IPS-15b (cell line): ENCODE results near the gene GSTCD.
"Not testable (repeated sequence)": the region's sequence is repeated elsewhere in the genome, so short reads cannot be mapped to it uniquely, and the experiment has no call there.

Experiments used
- H3K27me3 ChIP-seq: one replicate; pipeline ENCODE4 v1.6.1; 2013; ENCODE audit warnings: low read length; ENCODE audit not compliant: control insufficient read depth, insufficient read depth
- H3K36me3 ChIP-seq: one replicate; pipeline ENCODE4 v1.6.1; 2013; ENCODE audit warnings: low read length; ENCODE audit not compliant: control insufficient read depth, insufficient read depth
- H3K4me1 ChIP-seq: one replicate; pipeline ENCODE4 v1.6.1; 2013; ENCODE audit warnings: mild to moderate bottlenecking, low read length; ENCODE audit not compliant: control insufficient read depth, insufficient read depth
- H3K4me3 ChIP-seq: one replicate; pipeline ENCODE4 v1.5.1; 2013; ENCODE audit warnings: low read depth, low read length
- H3K9ac ChIP-seq: one replicate; pipeline ENCODE4 v1.6.1; 2013; ENCODE audit warnings: low read depth, mild to moderate bottlenecking, low read length
- H3K9me3 ChIP-seq: one replicate; pipeline ENCODE4 v1.6.1; 2013; ENCODE audit warnings: mild to moderate bottlenecking, low read length; ENCODE audit not compliant: control insufficient read depth, insufficient read depth

GSTCD gene

DNA sequence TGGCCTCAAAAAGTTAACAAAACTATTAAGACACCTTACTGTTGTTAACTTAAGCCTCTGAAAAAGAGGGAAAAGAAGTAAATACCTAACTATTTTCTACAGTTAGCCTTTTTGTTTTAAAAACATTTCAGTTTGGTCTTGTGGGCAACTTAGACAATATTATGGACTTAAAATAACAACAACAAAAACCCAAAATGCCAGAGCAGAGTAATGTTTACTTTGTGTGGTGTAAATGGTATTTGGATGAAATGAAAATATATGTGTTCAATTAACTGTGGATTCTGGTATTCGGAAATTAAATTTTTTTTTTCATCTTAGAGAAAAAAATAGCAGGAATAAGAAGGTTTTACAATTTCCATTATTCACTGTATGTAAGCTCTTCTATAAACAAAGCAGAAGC lies 107.1 kb downstream of the GSTCD start:
- H3K9ac ChIP-seq, result no peak overlapping the region

DNA sequence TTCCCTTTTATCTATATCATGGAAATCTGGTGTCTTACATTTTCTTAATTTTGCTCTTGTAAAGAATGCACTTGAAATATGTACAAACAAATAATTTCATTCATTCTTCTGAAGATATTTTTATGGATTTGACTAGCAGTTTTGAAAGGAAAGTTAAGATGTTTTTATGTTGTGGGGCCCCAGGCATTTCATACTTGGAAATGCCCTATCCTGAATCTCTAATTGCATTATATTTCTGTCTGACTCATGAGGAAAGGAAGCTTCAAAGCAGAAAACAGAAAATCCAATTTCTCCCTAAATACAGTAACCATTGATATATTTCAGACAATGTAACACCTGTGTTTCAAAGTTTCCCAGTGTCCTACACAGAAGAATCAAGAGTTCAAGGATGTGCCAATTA lies 113.5 kb downstream of the GSTCD start:
- Histone ChIP-seq H3K9me3 (no peaks in the 10 kb centered on the region), H3K4me3 (no peak overlapping the region), H3K27me3 (no peaks in the 10 kb centered on the region), H3K9ac (no peak overlapping the region), H3K4me1 (no peaks in the 10 kb centered on the region), H3K36me3 (no peaks in the 10 kb centered on the region)

More for the DNA sequence above, 107.1 kb downstream of the GSTCD start:
- no peaks in the 10 kb centered on the region for H3K36me3 ChIP-seq
- no peaks in the 10 kb centered on the region for H3K4me1 ChIP-seq
- H3K4me3 ChIP-seq, result no peak overlapping the region
- H3K9me3 ChIP-seq, result no peaks in the 10 kb centered on the region
- no peaks in the 10 kb centered on the region for H3K27me3 ChIP-seq

DNA sequence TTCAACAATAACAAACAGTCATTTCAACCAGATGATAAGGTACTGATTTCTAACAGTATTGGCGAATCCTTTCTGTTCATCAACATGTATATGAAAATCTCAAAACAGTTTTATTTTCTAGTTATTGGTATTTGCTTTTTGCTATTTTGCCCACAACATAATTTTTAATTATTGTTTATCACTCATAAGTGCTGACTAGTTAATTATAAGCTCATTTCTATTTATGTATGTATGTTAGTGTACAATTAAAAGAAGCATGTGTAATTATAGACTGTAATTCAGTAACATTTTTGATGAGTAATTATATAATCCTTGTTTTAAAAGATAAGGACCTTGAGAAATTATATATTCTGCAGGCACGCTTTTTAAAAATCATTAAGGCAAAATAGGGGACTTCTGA lies 119.5 kb downstream of the GSTCD start:
- no peaks in the 10 kb centered on the region for H3K27me3 ChIP-seq
- no peaks in the 10 kb centered on the region for H3K4me1 ChIP-seq
- no peak overlapping the region for H3K9ac ChIP-seq
- no peaks in the 10 kb centered on the region for H3K36me3 ChIP-seq
- H3K4me3 ChIP-seq, result no peak overlapping the region
- H3K9me3 ChIP-seq, result no peaks in the 10 kb centered on the region

DNA sequence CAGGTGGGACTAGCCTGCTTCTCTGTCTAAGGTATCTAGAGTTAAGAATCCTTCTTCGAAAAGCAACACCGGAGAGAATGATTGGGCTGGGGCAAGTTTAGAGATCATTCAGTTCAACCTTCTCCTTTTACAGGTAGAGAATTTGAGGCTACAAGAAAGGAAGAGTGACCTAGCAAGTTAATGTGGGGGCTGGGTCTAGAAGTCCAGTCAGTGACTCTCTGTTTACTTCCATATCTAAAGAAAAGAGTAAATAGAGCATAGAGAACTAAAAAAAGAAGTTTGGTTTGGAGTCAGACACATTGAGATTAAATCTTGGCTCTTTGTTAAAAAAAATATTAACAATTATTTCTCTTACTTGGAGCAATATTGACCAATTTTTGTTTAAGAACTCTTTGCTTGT lies 122.6 kb downstream of the GSTCD start:
- Histone ChIP-seq H3K9ac (no peak overlapping the region), H3K9me3 (no peaks in the 10 kb centered on the region)

DNA sequence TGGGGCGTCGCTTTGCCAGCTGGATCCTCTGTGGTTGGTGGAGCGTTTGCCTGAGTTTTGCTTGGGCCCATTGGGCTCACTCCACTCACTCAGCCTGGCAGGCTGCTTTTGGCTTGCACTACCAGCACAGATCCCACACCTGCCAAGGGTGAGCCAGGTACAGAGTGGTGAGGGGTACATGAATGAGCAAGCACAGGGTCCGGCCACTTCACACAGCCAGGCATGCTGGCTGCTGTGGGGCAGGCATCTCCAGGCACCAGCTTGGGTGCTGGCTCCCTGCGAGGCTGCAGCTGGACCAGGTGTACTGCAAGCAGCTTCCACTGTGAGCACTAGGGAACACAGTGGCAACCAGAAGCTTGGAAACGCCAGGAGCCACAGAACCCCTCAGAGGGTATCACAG lies 126.6 kb downstream of the GSTCD start:
- no peaks in the 10 kb centered on the region for H3K36me3 ChIP-seq
- H3K4me3 ChIP-seq, result no peak overlapping the region
- H3K27me3 ChIP-seq, result no peaks in the 10 kb centered on the region
- H3K4me1 ChIP-seq, result no peaks in the 10 kb centered on the region
- H3K9ac ChIP-seq, result no peak overlapping the region
- H3K9me3 ChIP-seq, result no peaks in the 10 kb centered on the region

More for the DNA sequence above, 122.6 kb downstream of the GSTCD start:
- Histone ChIP-seq H3K27me3 (no peaks in the 10 kb centered on the region), H3K36me3 (no peaks in the 10 kb centered on the region), H3K4me1 (no peaks in the 10 kb centered on the region), H3K4me3 (no peak overlapping the region)

DNA sequence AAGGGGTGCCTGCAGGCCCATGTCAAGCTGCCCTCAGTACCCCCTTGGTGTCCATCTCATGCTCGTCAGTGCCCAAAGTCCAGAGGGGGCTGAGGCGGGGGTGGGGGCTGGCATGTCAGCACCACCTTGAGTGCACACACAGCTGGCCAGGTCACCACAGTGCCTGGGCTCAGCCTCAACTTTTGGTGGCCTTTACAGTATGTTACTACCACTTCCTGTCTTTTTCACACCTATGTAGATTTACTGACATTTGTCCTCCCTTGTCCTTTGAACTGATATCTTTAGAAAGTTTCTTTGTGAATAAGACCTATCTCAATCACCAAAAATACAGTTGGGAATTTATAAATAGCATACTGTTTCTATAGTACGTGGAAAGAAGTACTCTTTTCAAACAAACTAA lies 128.0 kb downstream of the GSTCD start:
- H3K9ac ChIP-seq, result no peak overlapping the region
- no peaks in the 10 kb centered on the region for H3K9me3 ChIP-seq
- H3K4me3 ChIP-seq, result no peak overlapping the region
- no peaks in the 10 kb centered on the region for H3K4me1 ChIP-seq
- H3K27me3 ChIP-seq, result no peaks in the 10 kb centered on the region
- H3K36me3 ChIP-seq, result no peaks in the 10 kb centered on the region

DNA sequence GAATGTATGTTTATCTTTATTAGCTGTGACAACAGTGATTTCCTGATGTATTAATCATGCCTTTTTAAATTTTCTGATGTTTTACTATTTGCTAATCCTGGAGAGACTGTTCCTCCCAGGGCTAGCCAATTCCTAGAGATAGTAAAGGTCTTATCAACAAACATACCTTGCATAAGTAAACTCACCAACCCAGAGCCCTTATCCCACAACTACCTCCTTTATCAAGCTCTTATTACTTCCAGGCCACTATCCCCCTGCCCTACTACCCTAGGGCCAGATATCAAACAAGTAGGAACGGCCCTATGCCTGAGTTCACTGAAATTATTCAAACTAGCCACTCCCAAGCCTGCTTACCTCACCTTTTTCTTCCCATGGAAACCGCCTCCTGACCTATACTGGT lies 128.5 kb downstream of the GSTCD start:
- H3K27me3 ChIP-seq, result no peaks in the 10 kb centered on the region
- H3K4me3 ChIP-seq, result no peak overlapping the region
- no peak overlapping the region for H3K9ac ChIP-seq
- no peaks in the 10 kb centered on the region for H3K9me3 ChIP-seq
- no peaks in the 10 kb centered on the region for H3K36me3 ChIP-seq
- no peaks in the 10 kb centered on the region for H3K4me1 ChIP-seq

DNA sequence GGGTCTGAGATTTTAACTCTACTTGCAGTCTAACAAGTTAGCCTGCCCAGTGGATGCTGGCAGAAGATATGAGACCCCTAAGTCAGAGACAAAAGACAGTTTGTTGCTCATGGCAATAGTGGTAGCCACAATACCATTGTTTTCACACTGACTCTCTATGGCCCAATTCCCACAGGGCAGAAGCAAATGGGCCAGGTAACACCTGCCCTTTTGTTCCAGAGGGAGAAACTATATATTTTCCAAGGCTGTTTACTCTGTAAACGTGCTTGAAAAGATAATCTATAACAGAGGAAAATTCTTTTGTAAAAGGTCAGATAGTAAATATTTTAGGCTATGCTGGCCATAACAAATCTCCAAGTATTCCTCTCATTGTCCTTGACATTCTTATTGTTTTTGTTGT lies 129.5 kb downstream of the GSTCD start:
- no peaks in the 10 kb centered on the region for H3K4me1 ChIP-seq
- H3K9ac ChIP-seq, result no peak overlapping the region
- no peak overlapping the region for H3K4me3 ChIP-seq
- H3K27me3 ChIP-seq, result no peaks in the 10 kb centered on the region
- H3K9me3 ChIP-seq, result no peaks in the 10 kb centered on the region
- H3K36me3 ChIP-seq, result no peaks in the 10 kb centered on the region

DNA sequence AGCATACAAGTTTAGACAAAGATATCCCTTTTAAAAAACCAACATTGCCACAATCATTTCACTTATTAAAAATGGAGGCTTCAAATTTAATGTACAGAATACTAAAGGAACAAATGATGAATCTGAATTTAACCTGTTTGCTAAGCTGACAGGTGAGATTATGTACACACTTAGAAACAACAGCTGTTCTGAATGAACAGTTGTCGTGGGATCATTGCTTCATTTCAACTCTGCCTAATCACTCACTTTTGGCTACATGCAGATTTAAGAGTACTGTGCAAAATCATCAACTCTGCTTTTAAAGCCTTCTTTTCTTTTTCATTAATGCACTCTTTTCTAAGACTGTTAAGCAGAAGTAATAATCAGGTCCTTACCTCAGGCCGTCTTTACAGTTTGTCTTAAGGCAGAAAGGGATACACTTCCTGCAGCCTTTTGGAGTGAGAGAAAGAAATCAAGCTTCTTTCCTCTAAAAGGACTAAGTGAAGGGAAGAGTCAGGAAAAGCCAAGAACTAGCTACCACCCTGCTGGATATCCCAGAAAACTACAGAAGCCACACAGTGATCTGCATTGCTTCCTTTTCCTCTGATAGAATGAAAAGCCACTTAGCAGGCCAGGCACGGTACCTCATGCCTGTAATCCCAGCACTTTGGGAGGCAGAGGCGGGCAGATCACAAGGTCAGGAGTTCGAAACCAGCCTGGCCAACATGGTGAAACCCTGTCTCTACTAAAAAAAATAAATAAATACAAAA lies 132.0 kb downstream of the GSTCD start:
- Histone ChIP-seq H3K4me3 (no peak overlapping the region), H3K27me3 (no peaks in the 10 kb centered on the region), H3K36me3 (no peaks in the 10 kb centered on the region), H3K9ac (no peak overlapping the region), H3K9me3 (no peaks in the 10 kb centered on the region), H3K4me1 (no peaks in the 10 kb centered on the region)

DNA sequence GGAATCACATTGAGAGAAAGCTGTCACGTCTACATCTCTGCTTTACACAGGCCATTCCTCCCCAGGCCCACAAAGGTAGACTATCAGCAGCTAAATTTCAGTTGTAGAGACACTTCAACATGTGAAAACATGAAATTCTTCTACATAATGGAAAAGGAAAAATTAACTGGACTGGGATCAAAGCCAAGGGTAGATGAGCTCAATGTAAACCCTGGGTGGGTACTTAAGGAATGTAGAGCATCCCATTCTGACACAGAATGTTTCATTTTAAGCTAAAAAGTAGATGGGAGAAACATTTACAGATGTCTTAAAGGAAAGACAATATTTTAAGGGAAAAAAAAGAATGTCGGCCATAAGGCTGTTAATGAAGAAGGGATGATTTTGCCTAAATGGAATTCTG lies 135.4 kb downstream of the GSTCD start:
- H3K4me1 ChIP-seq, result no peaks in the 10 kb centered on the region
- H3K36me3 ChIP-seq, result no peaks in the 10 kb centered on the region

DNA sequence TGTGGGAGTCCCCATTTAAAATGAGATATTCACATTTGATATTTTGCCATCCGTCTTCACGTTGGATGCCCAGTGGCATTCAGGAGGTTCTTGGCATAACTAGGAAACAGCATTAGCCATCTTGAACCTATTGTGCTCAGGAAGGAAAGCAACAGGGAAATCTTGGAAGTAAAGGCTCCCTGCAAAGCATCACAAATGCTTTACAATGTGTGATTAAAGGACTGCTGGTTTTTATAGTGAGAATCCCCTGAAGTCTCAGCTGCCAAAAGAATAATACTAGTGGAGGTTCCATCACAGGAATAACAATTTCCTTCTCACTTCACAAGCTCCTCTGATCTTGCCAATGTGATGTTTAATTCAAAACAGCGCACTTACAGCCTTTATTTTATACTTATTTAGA lies 137.0 kb downstream of the GSTCD start:
- H3K27me3 ChIP-seq, result no peaks in the 10 kb centered on the region
- H3K9ac ChIP-seq, result no peak overlapping the region
- H3K9me3 ChIP-seq, result no peaks in the 10 kb centered on the region
- no peaks in the 10 kb centered on the region for H3K36me3 ChIP-seq
- no peaks in the 10 kb centered on the region for H3K4me1 ChIP-seq
- H3K4me3 ChIP-seq, result no peak overlapping the region

More for the DNA sequence above, 135.4 kb downstream of the GSTCD start:
- H3K9ac ChIP-seq, result no peak overlapping the region
- no peaks in the 10 kb centered on the region for H3K9me3 ChIP-seq
- no peak overlapping the region for H3K4me3 ChIP-seq
- no peaks in the 10 kb centered on the region for H3K27me3 ChIP-seq

DNA sequence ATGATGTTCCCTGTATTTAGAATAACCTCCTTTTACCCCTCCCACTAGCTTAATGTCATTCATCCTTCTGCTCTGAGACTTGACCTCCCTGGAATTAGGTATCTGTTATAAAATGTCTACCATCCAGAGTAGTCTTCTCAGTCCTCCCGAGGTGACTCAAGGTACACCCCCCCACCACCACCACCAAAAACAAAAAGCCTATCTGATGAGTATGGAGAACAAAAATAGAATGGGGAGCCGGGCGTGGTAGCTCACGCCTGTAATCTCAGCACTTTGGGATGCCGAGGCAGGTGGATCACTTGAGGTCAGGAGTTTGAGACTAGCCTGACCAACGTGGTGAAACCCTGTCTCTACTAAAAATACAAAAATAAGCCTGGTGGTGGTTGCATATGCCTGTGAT lies 139.8 kb downstream of the GSTCD start:
- not testable (repeated sequence) for H3K9me3 ChIP-seq, H3K4me3 ChIP-seq, H3K27me3 ChIP-seq, H3K36me3 ChIP-seq, H3K4me1 ChIP-seq, H3K9ac ChIP-seq
